Islet precursor cell (in vitro differentiated cells): ENCODE data around the gene AKT1S1.

ENCODE experiments used
- DNase-seq: peaks from one replicate; pipeline ENCODE4 v3.0.0-alpha.2; 2018

The AKT1S1 gene

DNA sequence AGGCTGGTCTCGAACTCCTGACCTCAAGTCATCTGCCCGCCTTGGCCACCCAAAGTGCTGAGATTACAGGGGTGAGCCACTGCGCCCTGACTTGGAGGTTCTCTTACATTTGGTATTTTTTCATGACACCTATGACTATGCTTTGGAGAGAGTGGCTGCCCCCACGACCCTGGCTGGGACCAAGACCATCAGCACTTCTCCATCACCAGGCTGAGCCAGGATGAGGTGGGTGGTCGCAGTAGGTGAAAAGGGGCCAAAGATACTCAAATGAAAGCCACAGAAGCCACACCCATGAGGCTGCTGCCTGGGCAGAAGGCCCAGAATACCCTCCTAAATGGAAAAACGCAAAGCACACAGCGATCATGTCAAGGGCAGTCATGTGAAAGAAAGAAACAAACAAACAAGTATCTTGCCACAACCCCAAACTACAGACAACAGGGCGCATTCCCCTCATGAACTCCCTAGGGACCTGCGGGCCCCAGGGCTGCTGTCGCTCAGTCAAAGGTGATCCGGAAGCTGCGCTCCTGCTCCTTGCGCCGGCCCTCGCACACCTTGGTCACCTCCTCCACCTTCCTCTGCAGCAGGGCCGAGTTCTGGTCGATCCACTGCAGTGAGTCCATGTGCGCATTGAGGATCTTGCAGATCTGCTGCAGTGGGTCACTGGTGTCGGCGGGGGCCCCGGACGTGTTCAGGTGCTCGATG lies 30.7 kb upstream of the AKT1S1 start:
- no peak for DNase-seq

GRCh38 chr19:49906879-49907564 lies 29.9 kb upstream of the AKT1S1 start:
- no peak for DNase-seq

- no peak for DNase-seq
Observed at GRCh38 chr19:49904136-49904535, 27.0 kb upstream of the AKT1S1 start.

DNA sequence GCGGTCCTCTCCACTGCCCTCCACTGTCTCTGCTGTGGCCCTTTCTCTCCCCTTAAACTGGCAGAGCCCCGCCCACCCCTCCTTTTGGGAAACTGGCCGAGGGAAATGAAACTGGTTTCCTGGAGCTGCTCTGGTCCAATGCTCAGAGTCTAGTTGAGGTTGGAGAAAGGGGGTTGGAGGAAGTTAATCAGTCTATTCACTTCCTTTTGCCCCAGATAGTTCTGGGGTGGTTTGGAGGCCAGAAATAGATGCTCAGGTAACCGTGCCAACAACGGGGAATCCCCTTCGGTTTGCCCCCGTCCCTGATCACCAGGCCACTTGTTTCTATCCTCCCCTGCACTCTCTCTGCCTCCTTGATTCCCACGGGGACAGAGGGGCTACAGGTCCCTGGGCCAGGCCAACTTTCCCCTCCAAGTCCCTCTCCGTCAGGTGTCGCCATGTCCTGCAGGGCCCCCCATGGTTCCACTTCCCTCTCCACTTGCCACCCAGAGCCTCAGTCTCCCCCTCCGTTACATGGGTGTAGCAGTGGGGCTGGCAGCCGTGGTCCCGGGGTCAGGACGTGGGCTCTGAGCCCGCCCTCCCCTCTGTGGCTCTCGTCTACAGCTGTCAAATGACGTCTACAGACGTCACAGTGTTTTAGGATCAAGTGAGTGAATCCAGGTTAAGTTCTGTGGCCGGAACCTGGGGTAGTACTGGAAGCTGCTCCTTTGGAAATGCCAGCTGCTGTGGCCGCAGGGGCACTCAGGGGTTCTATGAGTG lies 19.9 kb upstream of the AKT1S1 start, which contains the start of gene IL4I1:
Gene IL4I1 (minus strand): TSS at position 25 of the 759 bp plus-strand sequence. CDS start 727 bp downstream, outside the sequence.
- DNase-seq = no peak

DNA sequence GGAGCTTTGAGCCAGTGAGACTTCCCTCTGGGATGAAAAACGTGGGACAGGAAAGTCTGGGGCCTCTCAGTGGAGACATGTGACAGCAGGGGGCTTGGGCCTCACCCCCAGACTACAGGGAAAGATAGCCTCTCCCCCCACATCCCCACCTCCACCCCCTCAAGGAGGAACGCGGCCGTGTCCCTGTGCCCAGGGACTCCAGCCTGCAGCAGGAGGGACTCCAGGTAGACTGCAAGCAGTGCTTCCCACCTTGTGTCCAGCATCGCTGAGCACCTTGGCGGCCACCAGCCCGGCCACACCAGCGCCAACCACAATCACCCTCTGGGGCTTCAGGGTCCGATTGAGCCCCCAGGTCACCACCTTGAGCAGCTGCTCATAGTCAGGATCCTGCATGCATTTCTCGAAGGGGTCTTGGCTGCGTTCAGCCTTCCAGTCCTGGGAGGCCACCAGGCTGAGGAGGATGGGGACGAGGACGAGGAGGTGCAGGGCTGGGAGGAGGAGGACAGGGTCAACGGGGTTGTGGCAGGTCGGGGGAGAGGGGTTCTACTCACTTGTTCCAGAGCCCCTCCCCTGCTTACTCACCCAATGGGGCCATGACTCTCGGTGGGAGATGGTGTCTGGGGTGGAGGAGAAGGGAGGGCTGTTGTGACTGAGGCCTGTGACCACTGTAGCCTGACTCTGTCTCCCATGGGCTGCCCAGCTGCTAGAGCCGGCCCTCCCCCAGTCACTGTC lies 18.6 kb upstream of the AKT1S1 start:
- no peak for DNase-seq

- DNase-seq = no peak
Observed at GRCh38 chr19:49894879-49895565, 17.9 kb upstream of the AKT1S1 start.

DNA sequence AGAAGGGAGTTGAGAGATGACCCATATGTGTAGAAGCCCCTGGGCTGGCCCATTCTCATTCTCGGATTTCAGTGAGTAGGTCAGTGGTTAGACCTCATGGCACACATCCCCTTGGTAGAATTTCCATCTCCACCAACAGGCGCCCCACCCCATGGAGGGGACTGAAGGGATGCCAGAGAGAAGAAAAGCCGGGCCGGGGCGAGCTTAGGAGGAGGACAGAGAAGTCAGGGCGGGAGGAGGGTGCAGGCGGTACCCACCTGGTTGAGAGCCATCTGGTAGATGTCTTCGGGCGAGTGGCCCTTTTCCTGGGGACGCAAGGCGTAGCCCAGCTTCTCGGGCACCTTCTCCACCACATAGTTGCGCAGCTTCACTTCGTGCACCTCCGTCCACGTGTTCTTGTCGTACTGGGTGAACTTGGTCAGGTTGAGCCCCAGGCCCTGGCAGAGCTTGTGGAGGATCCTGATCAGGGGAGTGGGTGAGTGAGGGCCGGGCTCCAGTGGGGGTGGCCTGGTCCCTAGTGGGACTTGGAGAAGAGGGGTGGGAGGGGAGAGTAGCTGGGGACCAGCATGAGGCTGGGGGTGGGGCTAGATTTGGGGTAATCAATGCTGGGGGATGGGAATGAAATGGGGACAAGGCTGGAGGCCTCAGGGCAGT lies 17.0 kb upstream of the AKT1S1 start:
- DNase-seq = no peak

DNA sequence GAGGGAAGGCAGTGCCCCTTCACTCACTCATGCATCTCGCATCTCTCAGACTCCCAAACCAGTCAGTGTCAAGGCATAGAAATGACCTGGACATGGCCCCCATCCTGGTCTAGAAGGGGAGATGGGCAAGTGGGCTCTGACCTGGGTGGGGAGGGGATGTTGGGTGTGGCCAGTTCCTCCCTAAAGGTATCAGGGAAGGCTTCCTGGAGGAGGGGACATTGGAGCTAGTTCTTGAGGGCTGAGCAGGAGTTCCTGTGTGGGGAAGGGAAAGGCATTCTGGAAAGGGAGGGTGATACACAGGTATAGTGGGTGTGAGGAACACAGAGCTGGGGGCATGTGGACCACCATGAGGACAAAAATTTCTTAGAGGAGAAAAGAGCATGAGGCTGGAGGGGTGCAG lies 15.6 kb upstream of the AKT1S1 start:
- no peak for DNase-seq

DNA sequence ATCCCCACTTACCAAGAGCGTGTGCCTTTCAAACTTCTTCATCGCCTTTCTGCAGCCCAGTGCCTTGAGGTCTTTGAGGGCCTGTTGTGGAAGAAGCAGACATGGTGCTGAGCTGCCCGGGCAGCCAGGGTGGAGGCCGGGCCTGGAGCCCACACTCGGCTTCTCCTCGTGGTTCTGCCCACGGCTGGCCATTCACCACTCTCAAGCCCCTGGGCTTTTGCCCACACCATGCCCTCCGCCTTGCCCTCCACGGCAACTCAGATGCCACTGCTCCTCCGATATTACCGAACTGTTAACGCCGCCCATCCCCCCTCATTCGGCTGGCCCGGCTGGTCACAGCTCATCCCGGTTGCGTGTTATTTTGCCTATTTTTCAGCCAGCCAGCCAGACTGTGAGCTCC lies 14.2 kb upstream of the AKT1S1 start:
- DNase-seq = no peak

GRCh38 chr19:49890349-49891311 lies 13.5 kb upstream of the AKT1S1 start:
- DNase-seq = peak; percentile 81

DNA sequence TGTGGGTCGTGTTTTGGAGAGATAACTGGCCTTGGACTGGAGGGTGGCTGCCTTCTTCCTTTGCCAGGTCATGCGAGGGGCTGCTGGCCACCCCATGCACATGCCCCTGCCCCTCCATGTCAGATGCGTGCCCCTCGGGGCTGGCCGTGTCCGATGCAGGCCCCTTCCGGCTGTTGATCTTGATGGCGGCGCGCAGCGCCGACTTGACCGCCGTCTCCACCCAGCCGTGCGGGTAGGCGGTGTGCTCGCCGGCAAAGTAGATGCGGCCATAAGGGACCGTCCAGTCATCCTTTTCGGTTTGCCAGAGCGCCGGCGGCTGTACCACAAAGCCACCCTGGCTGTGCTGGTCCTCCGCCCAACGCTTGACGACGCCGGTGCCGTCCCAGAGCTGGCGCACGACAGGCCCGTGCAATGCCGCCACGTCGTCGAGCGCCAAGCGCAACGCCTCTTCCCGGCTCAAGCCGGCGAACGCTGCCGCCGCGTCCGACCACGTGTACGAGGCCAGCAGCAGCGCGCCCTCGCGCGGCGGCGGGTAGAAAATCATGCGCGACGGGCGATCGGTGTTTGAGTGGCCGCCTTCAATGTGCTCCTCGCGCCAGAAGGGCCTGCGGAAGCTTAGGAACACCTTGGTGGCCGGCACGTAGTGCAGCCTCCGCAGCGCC lies 12.7 kb upstream of the AKT1S1 start:
- DNase-seq = peak; percentile 90

DNA sequence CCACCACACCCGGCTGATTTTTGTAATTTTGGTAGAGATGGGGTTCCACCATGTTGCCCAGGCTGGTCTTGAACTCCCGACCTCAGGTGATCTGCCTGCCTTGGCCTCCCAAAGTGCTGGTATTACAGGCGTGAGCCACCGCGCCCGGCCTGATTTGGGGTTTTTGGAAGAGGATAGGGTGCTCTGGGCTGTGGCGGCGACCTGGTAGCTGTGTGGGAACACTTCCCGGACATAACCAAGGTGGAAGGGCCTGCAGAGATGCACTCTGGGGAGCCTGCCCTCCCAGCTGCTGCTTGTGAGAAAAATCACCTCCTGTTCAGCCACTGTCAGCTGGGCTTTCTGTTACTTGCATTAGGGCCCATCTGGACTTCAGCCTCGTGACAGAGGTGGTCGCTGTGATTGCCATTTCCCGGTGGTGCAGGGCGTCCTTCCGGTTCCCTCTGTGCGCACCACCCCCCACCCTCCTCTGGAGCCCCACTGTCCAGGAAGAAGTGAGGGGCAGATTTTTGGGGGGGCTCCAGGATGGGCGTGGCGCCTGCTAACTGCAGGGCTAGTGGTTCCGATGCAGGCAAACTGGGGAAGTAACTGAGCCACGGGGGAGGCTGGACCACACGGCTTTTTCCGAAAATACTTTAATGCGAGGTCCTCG lies 12.0 kb upstream of the AKT1S1 start:
- no peak for DNase-seq

GRCh38 chr19:49888510-49888824 lies 11.3 kb upstream of the AKT1S1 start:
- no peak for DNase-seq

DNA sequence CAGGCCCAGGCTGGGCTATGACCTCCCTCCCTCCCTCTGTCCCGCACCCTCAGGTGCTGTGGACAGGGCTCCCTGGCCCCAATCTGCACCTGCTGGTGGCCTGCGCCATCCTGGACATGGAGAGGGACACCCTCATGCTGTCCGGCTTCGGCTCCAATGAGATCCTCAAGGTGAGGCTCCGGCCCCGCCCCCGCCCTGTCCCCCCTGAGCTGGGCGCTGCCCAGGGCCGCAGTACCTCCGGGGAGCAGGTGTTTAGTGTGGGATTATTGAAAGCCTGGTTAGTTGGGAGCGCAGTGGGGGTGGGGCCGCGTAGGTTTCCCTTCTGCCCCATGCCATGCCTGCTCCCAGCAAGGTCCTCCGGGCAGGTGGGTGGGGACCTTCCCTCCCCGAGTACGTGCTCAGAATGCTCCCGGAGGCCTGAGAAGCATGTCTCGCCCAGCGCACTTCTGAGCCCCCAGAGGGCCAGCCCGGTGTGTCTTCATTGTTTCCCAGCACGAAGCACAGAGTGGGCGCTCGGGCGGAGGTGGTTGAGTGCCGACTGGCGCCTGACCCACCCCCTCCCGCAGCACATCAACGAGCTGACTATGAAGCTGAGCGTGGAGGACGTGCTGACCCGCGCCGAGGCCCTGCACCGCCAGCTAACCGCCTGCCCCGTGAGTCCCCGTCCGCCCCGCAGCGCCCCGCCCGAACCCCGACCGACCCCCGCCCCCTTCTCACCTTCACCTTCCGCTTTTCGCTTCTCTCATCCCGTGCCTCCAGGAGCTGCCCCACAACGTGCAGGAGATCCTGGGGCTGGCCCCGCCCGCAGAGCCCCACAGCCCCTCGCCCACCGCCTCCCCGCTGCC lies 10.7 kb upstream of the AKT1S1 start:
- DNase-seq = no peak

DNA sequence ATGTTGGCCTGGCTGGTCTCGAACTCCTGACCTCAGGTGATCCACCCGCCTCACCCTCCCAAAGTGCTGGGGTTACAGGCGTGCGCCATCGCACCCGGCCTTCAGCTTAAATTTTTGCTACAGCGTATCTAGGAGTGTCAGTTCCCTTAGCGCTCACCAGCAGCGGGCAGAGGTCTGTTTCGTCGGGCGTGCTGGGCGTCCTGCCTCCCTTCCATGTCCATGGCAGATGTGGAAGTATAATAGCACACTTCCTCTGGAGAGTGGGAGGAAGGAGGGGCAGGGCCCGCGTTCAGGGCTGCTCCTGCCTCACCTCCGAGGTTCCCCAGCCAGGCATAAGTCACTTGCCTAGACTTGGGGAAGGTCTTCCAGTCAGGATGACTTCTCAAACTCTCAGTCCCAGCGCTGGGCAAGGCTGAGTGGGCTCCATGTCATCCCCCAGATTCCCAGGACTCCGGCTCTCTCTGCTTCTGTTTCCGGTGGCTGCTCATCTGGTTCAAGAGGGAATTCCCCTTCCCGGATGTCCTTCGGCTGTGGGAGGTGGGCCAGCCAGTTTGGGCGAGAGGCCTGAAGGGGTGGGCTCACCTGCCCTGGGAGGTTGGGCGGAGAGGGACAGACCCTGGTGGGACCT lies 10.0 kb upstream of the AKT1S1 start:
- DNase-seq = no peak

GRCh38 chr19:49884760-49885159 lies 7.6 kb upstream of the AKT1S1 start:
- no peak for DNase-seq

GRCh38 chr19:49884109-49884508 lies 7.0 kb upstream of the AKT1S1 start:
- no peak for DNase-seq

DNA sequence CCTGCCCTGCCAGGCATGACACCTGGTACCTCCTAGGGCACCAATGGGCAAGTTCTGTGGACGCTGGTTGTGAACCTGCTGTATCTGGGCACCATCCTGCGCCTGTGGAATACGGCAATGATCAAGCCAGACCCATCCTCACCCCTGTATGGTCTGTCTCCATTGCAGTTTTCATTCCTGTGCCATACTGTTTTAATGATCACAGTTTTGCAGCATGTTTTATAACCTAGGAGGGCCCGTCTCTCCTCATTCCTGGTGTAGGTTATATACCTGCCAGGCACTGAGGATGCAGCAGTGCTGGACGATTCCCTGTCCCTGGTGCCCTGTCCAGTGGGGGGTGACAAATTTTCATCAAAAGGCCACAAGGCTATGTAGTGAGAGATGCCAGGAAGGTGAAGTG lies 5.9 kb upstream of the AKT1S1 start:
- DNase-seq = no peak
